Measurements from ENCODE around the gene HM13.

- TF ChIP-seq CTCF (IDR thresholded peaks at IDR 0.05) (no peak), POLR2A (IDR thresholded peaks at IDR 0.05) (no peak)
Measured at GRCh38 chr20:31602431-31602778, 88.2 kb downstream of the HM13 start.

Measured in ovary (tissue), 3 donors.